SK-N-SH treated with all-trans-retinoic acid at 6 μM for 48 hours (cell line): ENCODE results near the gene MYL12B.

Experiments
- ATAC-seq: fragments of 200-7000 bp; cut with Tn5 transposase; 3 replicates; pipeline ENCODE4 v1.9.1; 2020; ENCODE audit warnings: mild to moderate bottlenecking, moderate library complexity
- ARNTL ChIP-seq: fragments of 450-650 bp; formaldehyde crosslinking; IDR thresholded peaks from 2 replicates; pipeline ENCODE4 v1.5.0; 2020; ENCODE audit warnings: low read depth, mild to moderate bottlenecking, moderate library complexity, borderline replicate concordance
- BACH2 ChIP-seq: fragments of 250-450 bp; sonication (Bioruptor Pico); IDR thresholded peaks from 2 replicates; pipeline ENCODE4 v1.9.0; 2021; ENCODE audit warnings: mild to moderate bottlenecking, borderline replicate concordance
- CSDC2 ChIP-seq: fragments of 250-450 bp; sonication (Bioruptor Pico); IDR thresholded peaks from 2 replicates; pipeline ENCODE4 v1.5.0; 2020; ENCODE audit warnings: mild to moderate bottlenecking, moderate library complexity
- CSRNP3 ChIP-seq: fragments of 250-450 bp; sonication (Bioruptor Pico); IDR thresholded peaks from 2 replicates; pipeline ENCODE4 v1.5.1; 2021; ENCODE audit warnings: mild to moderate bottlenecking, moderate library complexity
- ESRRG ChIP-seq: fragments of 250-450 bp; sonication (Bioruptor Pico); IDR thresholded peaks from 2 replicates; pipeline ENCODE4 v1.6.1; 2021; ENCODE audit warnings: mild to moderate bottlenecking
- GLIS3 ChIP-seq: fragments of 250-450 bp; sonication (Bioruptor Pico); IDR thresholded peaks from 2 replicates; pipeline ENCODE4 v1.5.0; 2020; ENCODE audit warnings: mild to moderate bottlenecking, moderate library complexity
- ISL1 ChIP-seq: fragments of 250-450 bp; sonication (Bioruptor Pico); IDR thresholded peaks from 2 replicates; pipeline ENCODE4 v2.1.2; 2022; ENCODE audit warnings: mild to moderate bottlenecking, moderate library complexity
- OSR1 ChIP-seq: fragments of 250-450 bp; sonication (Bioruptor Pico); IDR thresholded peaks from 2 replicates; pipeline ENCODE4 v1.8.0; 2022; ENCODE audit warnings: moderate library complexity, mild to moderate bottlenecking, inconsistent platforms
- PATZ1 ChIP-seq: fragments of 250-450 bp; sonication (Bioruptor Pico); IDR thresholded peaks from 2 replicates; pipeline ENCODE4 v1.8.0; 2020; ENCODE audit warnings: mild to moderate bottlenecking, moderate library complexity, borderline replicate concordance
- POU6F1 ChIP-seq: fragments of 250-450 bp; sonication (Bioruptor Pico); IDR thresholded peaks from 2 replicates; pipeline ENCODE4 v1.8.0; 2021; ENCODE audit warnings: low read depth, mild to moderate bottlenecking, moderate library complexity, borderline replicate concordance
- PPARA ChIP-seq: fragments of 250-450 bp; sonication (Bioruptor Pico); IDR thresholded peaks from 2 replicates; pipeline ENCODE4 v1.5.0; 2020; ENCODE audit warnings: mild to moderate bottlenecking, borderline replicate concordance
- RARB ChIP-seq: fragments of 250-450 bp; sonication (Bioruptor Pico); IDR thresholded peaks from 2 replicates; pipeline ENCODE4 v1.8.0; 2021; ENCODE audit warnings: mild to moderate bottlenecking, moderate library complexity
- SNAI2 ChIP-seq: fragments of 250-450 bp; sonication (Bioruptor Pico); IDR thresholded peaks from 2 replicates; pipeline ENCODE4 v1.5.0; 2020; ENCODE audit warnings: mild to moderate bottlenecking, moderate library complexity
- TSHZ2 ChIP-seq: fragments of 250-450 bp; sonication (Bioruptor Pico); IDR thresholded peaks from 2 replicates; pipeline ENCODE4 v1.5.0; 2020; ENCODE audit warnings: mild to moderate bottlenecking, moderate library complexity
- ZFP3 ChIP-seq: fragments of 250-450 bp; sonication (Bioruptor Pico); IDR thresholded peaks from 2 replicates; pipeline ENCODE4 v1.5.0; 2020; ENCODE audit warnings: mild to moderate bottlenecking, moderate library complexity
- ZFP30 ChIP-seq: fragments of 450-650 bp; formaldehyde crosslinking; IDR thresholded peaks from 2 replicates; pipeline ENCODE4 v1.5.0; 2022; ENCODE audit warnings: mild to moderate bottlenecking, moderate library complexity
- ZNF565 ChIP-seq: fragments of 450-650 bp; formaldehyde crosslinking; conservative IDR thresholded peaks from 2 replicates; pipeline ENCODE4 v1.5.0; 2020; ENCODE audit warnings: low read depth, mild to moderate bottlenecking, moderate library complexity
- ZNF70 ChIP-seq: fragments of 450-650 bp; formaldehyde crosslinking; IDR thresholded peaks from 2 replicates; pipeline ENCODE4 v1.5.0; 2020; ENCODE audit warnings: mild to moderate bottlenecking, moderate library complexity
- ZNF8 ChIP-seq: fragments of 450-650 bp; formaldehyde crosslinking; IDR thresholded peaks from 2 replicates; pipeline ENCODE4 v1.5.0; 2020; ENCODE audit warnings: mild to moderate bottlenecking, moderate library complexity
- TF ChIP-seq, protein P1 (sequence below): fragments of 250-450 bp; sonication (Bioruptor Pico); IDR thresholded peaks from 2 replicates; pipeline ENCODE4 v1.5.1; 2020; ENCODE audit warnings: low read depth, mild to moderate bottlenecking, moderate library complexity

The MYL12B gene

GRCh38 chr18:3266062-3266608 is 4.2 kb downstream of the MYL12B start:
- no peak for ATAC-seq
- TF ChIP-seq ISL1 (CRISPR knock-in tag) (no peak), ARNTL (CRISPR knock-in tag) (no peak), PPARA (CRISPR knock-in tag) (no peak), POU6F1 (no peak), ZFP30 (CRISPR knock-in tag) (no peak), TSHZ2 (no peak), CSRNP3 (CRISPR knock-in tag) (no peak), ZNF70 (CRISPR knock-in tag) (no peak), BACH2 (no peak), PATZ1 (CRISPR knock-in tag) (no peak), ESRRG (CRISPR knock-in tag) (no peak), SNAI2 (CRISPR knock-in tag) (no peak)
- TF ChIP-seq, protein P1, sequence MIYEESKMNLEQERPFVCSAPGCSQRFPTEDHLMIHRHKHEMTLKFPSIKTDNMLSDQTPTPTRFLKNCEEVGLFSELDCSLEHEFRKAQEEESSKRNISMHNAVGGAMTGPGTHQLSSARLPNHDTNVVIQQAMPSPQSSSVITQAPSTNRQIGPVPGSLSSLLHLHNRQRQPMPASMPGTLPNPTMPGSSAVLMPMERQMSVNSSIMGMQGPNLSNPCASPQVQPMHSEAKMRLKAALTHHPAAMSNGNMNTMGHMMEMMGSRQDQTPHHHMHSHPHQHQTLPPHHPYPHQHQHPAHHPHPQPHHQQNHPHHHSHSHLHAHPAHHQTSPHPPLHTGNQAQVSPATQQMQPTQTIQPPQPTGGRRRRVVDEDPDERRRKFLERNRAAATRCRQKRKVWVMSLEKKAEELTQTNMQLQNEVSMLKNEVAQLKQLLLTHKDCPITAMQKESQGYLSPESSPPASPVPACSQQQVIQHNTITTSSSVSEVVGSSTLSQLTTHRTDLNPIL (CRISPR knock-in tag) = no peak

DNA sequence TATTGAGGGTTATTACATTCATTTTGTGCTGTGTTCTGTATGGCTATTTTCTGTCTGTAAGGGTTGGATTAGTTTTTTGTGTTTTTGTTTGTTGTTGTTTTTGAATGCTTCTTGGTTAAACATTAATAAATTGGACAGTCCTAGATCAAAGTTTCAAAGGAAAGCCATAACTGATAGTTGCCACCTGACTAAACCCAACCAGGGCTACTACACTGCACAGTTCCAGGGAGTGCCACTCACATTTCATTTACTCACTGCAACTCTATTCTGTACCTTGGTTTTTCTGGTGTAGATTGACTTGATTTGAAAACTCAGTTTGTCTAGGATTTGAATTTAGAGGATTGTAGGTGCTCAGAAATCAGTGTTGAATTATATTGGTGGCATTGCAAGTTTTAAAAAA is 6.4 kb downstream of the MYL12B start:
- 0 out of 3 replicates have a peak, but pooled peaks have one; percentile 16 for ATAC-seq
- TF ChIP-seq ISL1 (CRISPR knock-in tag) (no peak), ZNF8 (no peak), CSDC2 (CRISPR knock-in tag) (no peak), TSHZ2 (no peak), PPARA (CRISPR knock-in tag) (no peak), RARB (CRISPR knock-in tag) (no peak), BACH2 (no peak), ZFP3 (CRISPR knock-in tag) (no peak), PATZ1 (CRISPR knock-in tag) (no peak), GLIS3 (CRISPR knock-in tag) (no peak), ESRRG (CRISPR knock-in tag) (no peak), OSR1 (CRISPR knock-in tag) (no peak), ZNF565 (CRISPR knock-in tag) (no peak), ZNF70 (CRISPR knock-in tag) (no peak), ARNTL (CRISPR knock-in tag) (no peak)
- TF ChIP-seq, protein P1 (CRISPR knock-in tag) = no peak
